HuH-7 (cell line): ENCODE data around the gene CDK5.
"Not testable (repeated sequence)": the region's sequence is repeated elsewhere in the genome, so short reads cannot be mapped to it uniquely, and the experiment has no call there.

Experiments used
- DNase-seq: peaks from one replicate; pipeline ENCODE4 v3.0.0; 2011; ENCODE audit warnings: low spot score

CDK5 gene

GRCh38 chr7:151013733-151014497 lies 43.8 kb downstream of the CDK5 start:
- peak; percentile 96 for DNase-seq

GRCh38 chr7:151013356-151013732 lies 44.4 kb downstream of the CDK5 start:
- no peak for DNase-seq

- DNase-seq = peak; percentile 94
These were observed 44.8 kb downstream of the CDK5 start for GRCh38 chr7:151012911-151013347.

- peak; percentile 84 for DNase-seq
These were observed 45.5 kb downstream of the CDK5 start for GRCh38 chr7:151012031-151012692.

- DNase-seq = not testable (repeated sequence)
These were observed 46.1 kb downstream of the CDK5 start for GRCh38 chr7:151011616-151012015.

- no peak for DNase-seq
These were observed 46.6 kb downstream of the CDK5 start for GRCh38 chr7:151011097-151011409.

GRCh38 chr7:151010307-151011096 lies 47.2 kb downstream of the CDK5 start:
- no peak for DNase-seq

- DNase-seq = no peak
These were observed 47.7 kb downstream of the CDK5 start for GRCh38 chr7:151010037-151010306.

GRCh38 chr7:151009327-151010036 lies 48.2 kb downstream of the CDK5 start:
- peak; percentile 65 for DNase-seq

- DNase-seq = peak; percentile 94
These were observed 49.0 kb downstream of the CDK5 start for GRCh38 chr7:151008511-151009323.

GRCh38 chr7:151008143-151008510 lies 49.6 kb downstream of the CDK5 start:
- no peak for DNase-seq

- no peak for DNase-seq
These were observed 50.2 kb downstream of the CDK5 start for GRCh38 chr7:151007469-151007898.

GRCh38 chr7:151006590-151007300 lies 51.0 kb downstream of the CDK5 start:
- no peak for DNase-seq

- DNase-seq = no peak
These were observed 52.1 kb downstream of the CDK5 start for GRCh38 chr7:151005566-151005965.
